ENCODE results near the gene RGS14.
"Not testable (repeated sequence)": the region's sequence is repeated elsewhere in the genome, so short reads cannot be mapped to it uniquely, and the experiment has no call there.

The RGS14 gene

GRCh38 chr5:177332031-177332895 is 25.5 kb upstream of the RGS14 start:
- in situ Hi-C loops (cut with HindIII; ENCODE audit: low pct_unique_long_range_greater_than_20kb, low sequenced_read_pairs), result no loop called here
- TF ChIP-seq JUND (IDR thresholded peaks at IDR 0.05; ENCODE audit: low read depth), result no peak
- DNase-seq (ENCODE audit: low read depth in 1 of 2, low spot score in 1 of 2), result no peak

GRCh38 chr5:177332896-177333260 is 24.8 kb upstream of the RGS14 start:
- DNase-seq (ENCODE audit: low read depth in 1 of 2, low spot score in 1 of 2), result no peak
- TF ChIP-seq JUND (IDR thresholded peaks at IDR 0.05; ENCODE audit: low read depth), result no peak
- in situ Hi-C loops (cut with HindIII; ENCODE audit: low pct_unique_long_range_greater_than_20kb, low sequenced_read_pairs), result no loop called here

GRCh38 chr5:177333420-177334154 is 24.1 kb upstream of the RGS14 start:
- in situ Hi-C loops (cut with HindIII; ENCODE audit: low pct_unique_long_range_greater_than_20kb, low sequenced_read_pairs), result no loop called here
- no peak for TF ChIP-seq JUND (IDR thresholded peaks at IDR 0.05; ENCODE audit: low read depth)
- DNase-seq (ENCODE audit: low read depth in 1 of 2, low spot score in 1 of 2), result no peak

GRCh38 chr5:177334155-177334551 is 23.6 kb upstream of the RGS14 start:
- in situ Hi-C loops (cut with HindIII; ENCODE audit: low pct_unique_long_range_greater_than_20kb, low sequenced_read_pairs), result no loop called here
- TF ChIP-seq JUND (IDR thresholded peaks at IDR 0.05; ENCODE audit: low read depth), result no peak

GRCh38 chr5:177334781-177335700 is 22.7 kb upstream of the RGS14 start:
- in situ Hi-C loops (cut with HindIII; ENCODE audit: low pct_unique_long_range_greater_than_20kb, low sequenced_read_pairs), result no loop called here
- no peak for TF ChIP-seq JUND (IDR thresholded peaks at IDR 0.05; ENCODE audit: low read depth)
- DNase-seq (ENCODE audit: low read depth in 1 of 2, low spot score in 1 of 2), result no peak

More at GRCh38 chr5:177334155-177334551, 23.6 kb upstream of the RGS14 start:
- no peak for DNase-seq (ENCODE audit: low read depth in 1 of 2, low spot score in 1 of 2)

GRCh38 chr5:177335701-177336065 is 22.0 kb upstream of the RGS14 start:
- in situ Hi-C loops (cut with HindIII; ENCODE audit: low pct_unique_long_range_greater_than_20kb, low sequenced_read_pairs), result no loop called here
- TF ChIP-seq JUND (IDR thresholded peaks at IDR 0.05; ENCODE audit: low read depth), result no peak
- no peak for DNase-seq (ENCODE audit: low read depth in 1 of 2, low spot score in 1 of 2)

GRCh38 chr5:177336112-177336511 is 21.6 kb upstream of the RGS14 start:
- DNase-seq (ENCODE audit: low read depth in 1 of 2, low spot score in 1 of 2), result peak in 1 of 2 experiments; percentile 51
- TF ChIP-seq JUND (IDR thresholded peaks at IDR 0.05; ENCODE audit: low read depth), result no peak
- in situ Hi-C loops (cut with HindIII; ENCODE audit: low pct_unique_long_range_greater_than_20kb, low sequenced_read_pairs), result no loop called here

GRCh38 chr5:177336603-177337494 is 20.9 kb upstream of the RGS14 start:
- peak in 1 of 2 experiments; percentile 18 for DNase-seq (ENCODE audit: low read depth in 1 of 2, low spot score in 1 of 2)
- in situ Hi-C loops (cut with HindIII; ENCODE audit: low pct_unique_long_range_greater_than_20kb, low sequenced_read_pairs), result no loop called here
- TF ChIP-seq JUND (IDR thresholded peaks at IDR 0.05; ENCODE audit: low read depth), result no peak

GRCh38 chr5:177338251-177339106 is 19.2 kb upstream of the RGS14 start:
- DNase-seq (ENCODE audit: low read depth in 1 of 2, low spot score in 1 of 2), result no peak
- no peak for TF ChIP-seq JUND (IDR thresholded peaks at IDR 0.05; ENCODE audit: low read depth)
- in situ Hi-C loops (cut with HindIII; ENCODE audit: low pct_unique_long_range_greater_than_20kb, low sequenced_read_pairs), result no loop called here

- DNase-seq (ENCODE audit: low read depth in 1 of 2, low spot score in 1 of 2), result peak in 1 of 2 experiments; percentile 89
- in situ Hi-C loops (cut with HindIII; ENCODE audit: low pct_unique_long_range_greater_than_20kb, low sequenced_read_pairs), result no loop called here
- TF ChIP-seq JUND (IDR thresholded peaks at IDR 0.05; ENCODE audit: low read depth), result no peak
Observed at GRCh38 chr5:177339107-177339638, 18.6 kb upstream of the RGS14 start.

GRCh38 chr5:177343000-177343399 is 14.7 kb upstream of the RGS14 start:
- in situ Hi-C loops (cut with HindIII; ENCODE audit: low pct_unique_long_range_greater_than_20kb, low sequenced_read_pairs); DNase-seq (ENCODE audit: low read depth in 1 of 2, low spot score in 1 of 2): not testable (repeated sequence)
